Large intestine (tissue), 3 donors: Measurements from ENCODE around the gene ZNF827. TPM values are rescaled to one million over a fixed set of nuclear protein-coding genes. Genes with fewer than 3 reads are reported as not detected.

Experiments
- DNase-seq, 2 donors: peaks; one replicate each; pipeline versions ENCODE4 v3.0.0 to v3.0.0-alpha.2; 2013
- H3K27ac ChIP-seq: one replicate; pipeline ENCODE4 v1.5.1; 2013; ENCODE audit warnings: low read length
- H3K27me3 ChIP-seq: 2 replicates; pipeline ENCODE4 v1.6.1; 2013; ENCODE audit warnings: low read length; ENCODE audit not compliant: control insufficient read depth, insufficient read depth
- H3K36me3 ChIP-seq: 2 replicates; pipeline ENCODE4 v1.6.1; 2013; ENCODE audit warnings: low read length; ENCODE audit not compliant: control insufficient read depth, insufficient read depth
- H3K4me1 ChIP-seq: one replicate; pipeline ENCODE4 v1.6.1; 2013; ENCODE audit warnings: low read length; ENCODE audit not compliant: control insufficient read depth, insufficient read depth
- H3K4me3 ChIP-seq: one replicate; pipeline ENCODE4 v1.5.1; 2013; ENCODE audit warnings: low read length
- H3K9me3 ChIP-seq: one replicate; pipeline ENCODE4 v1.6.1; 2013; ENCODE audit warnings: mild to moderate bottlenecking, low read depth, low read length, moderate library complexity; ENCODE audit not compliant: control insufficient read depth
- WGBS: methylation state at CpG from one replicate; pipeline ENCODE4 v1.1.5; 2013; ENCODE audit warnings: low lambda C conversion rate; ENCODE audit not compliant: insufficient coverage; 5-methylcytosine and 5-hydroxymethylcytosine counted together
- polyA plus RNA-seq: library from polyadenylated mRNA; unstranded; fragments of 120-200 nt; gene quantifications from one replicate; pipeline ENCODE4 v1.2.1, GENCODE V29; 2013

The ZNF827 gene
- polyA plus RNA-seq, 1 donor, result 34.2 TPM

GRCh38 chr4:145766273-145766672 lies 172.3 kb downstream of the ZNF827 start:
- WGBS, result no CpG with 5 or more reads among the region's 5 CpGs
- Histone ChIP-seq H3K27me3 (no peaks in the 10 kb centered on the region), H3K4me3 (no peak overlapping the region), H3K9me3 (no peaks in the 10 kb centered on the region), H3K27ac (no peak overlapping the region), H3K4me1 (no peaks in the 10 kb centered on the region), H3K36me3 (peaks cover 70% of the 10 kb centered on the region)
- DNase-seq, result no peak

GRCh38 chr4:145763399-145763798 lies 175.2 kb downstream of the ZNF827 start:
- no CpG with 5 or more reads among the region's 4 CpGs for WGBS
- H3K9me3 ChIP-seq, result no peaks in the 10 kb centered on the region
- H3K4me1 ChIP-seq, result no peaks in the 10 kb centered on the region
- no peak overlapping the region for H3K27ac ChIP-seq
- no peak overlapping the region for H3K4me3 ChIP-seq
- no peaks in the 10 kb centered on the region for H3K27me3 ChIP-seq
- DNase-seq, result no peak
- peaks cover 80% of the 10 kb centered on the region for H3K36me3 ChIP-seq

GRCh38 chr4:145762719-145763118 lies 175.9 kb downstream of the ZNF827 start:
- peaks cover 81% of the 10 kb centered on the region for H3K36me3 ChIP-seq
- no peak overlapping the region for H3K27ac ChIP-seq
- no peaks in the 10 kb centered on the region for H3K27me3 ChIP-seq
- DNase-seq, result no peak
- H3K4me1 ChIP-seq, result no peaks in the 10 kb centered on the region
- no CpG with 5 or more reads among the region's 8 CpGs for WGBS
- no peak overlapping the region for H3K4me3 ChIP-seq
- H3K9me3 ChIP-seq, result no peaks in the 10 kb centered on the region

DNA sequence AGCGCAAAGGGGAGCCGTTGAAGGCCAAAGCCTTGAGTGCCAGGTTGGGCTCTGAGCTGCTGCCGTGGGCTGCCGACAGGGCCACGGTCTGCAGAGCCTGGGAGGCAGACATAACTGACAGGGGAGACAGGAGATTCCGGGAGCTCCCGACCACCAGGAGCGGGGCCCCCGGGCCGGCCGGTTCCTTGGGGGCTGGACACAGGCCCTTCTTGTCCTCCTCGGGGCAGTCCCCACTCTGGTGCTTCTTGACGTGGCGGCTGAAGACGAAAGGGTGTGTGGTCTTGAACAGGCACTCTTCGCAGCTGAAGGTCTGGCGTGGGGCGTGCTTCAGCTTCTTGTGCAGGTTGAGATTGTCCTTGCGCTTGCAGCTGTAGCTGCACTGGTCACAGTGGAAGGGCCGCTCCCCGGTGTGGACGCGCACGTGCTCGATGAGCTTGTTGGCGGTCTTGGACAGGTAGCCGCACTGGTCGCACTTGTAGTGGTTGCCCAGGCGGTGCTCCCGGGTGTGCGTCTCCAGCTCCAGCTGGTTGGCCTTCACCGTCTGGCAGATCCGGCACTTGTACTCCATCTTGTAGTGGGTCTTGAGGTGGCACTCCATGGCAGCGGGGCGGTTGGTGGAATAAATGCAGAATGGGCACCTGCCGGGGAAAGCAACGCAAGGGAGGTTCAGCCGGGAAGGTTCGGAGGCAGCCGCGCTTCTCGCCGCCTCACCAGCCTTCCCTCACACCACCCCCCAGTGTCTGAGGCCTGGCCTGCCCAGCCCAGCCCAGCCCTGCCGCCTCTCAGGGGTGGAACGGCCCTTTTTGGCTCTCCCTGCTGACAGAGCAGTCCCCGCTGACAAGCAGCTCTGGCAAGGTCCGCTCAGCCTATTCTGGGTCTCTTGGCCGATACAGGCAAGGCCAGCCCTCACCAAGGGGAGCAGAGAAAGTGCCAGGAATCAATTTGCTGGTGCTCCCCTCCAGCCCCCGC lies 177.4 kb downstream of the ZNF827 start:
- no peak for DNase-seq
- Histone ChIP-seq H3K27ac (no peak overlapping the region), H3K27me3 (no peaks in the 10 kb centered on the region), H3K4me1 (no peaks in the 10 kb centered on the region), H3K9me3 (no peaks in the 10 kb centered on the region), H3K4me3 (no peak overlapping the region), H3K36me3 (peaks cover 71% of the 10 kb centered on the region)
- WGBS, result no CpG with 5 or more reads among the region's 49 CpGs

GRCh38 chr4:145760176-145760575 lies 178.4 kb downstream of the ZNF827 start:
- Histone ChIP-seq H3K27ac (no peak overlapping the region), H3K27me3 (no peaks in the 10 kb centered on the region), H3K9me3 (no peaks in the 10 kb centered on the region), H3K4me3 (no peak overlapping the region), H3K4me1 (no peaks in the 10 kb centered on the region), H3K36me3 (peaks cover 61% of the 10 kb centered on the region)
- WGBS, result 94% methylated on average over 3 of the region's 8 CpGs
- no peak for DNase-seq

DNA sequence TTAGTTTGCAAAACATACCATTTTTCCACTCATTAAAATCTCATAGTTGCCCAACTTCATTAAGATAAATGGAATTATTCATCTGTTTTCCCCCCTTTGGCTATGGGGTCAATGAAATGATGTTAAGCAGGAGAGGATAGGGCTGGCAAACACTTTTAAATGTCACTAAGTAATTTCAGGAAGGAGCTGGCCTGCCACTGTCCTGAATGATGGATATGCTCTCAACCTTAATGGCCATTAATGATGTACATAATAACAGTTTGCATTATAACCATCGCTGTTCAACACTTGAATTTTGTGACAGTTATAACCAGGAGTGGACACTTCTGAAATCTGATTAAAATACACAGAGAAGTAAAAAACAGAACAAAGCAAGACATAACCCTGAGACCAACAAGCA lies 181.4 kb downstream of the ZNF827 start:
- Histone ChIP-seq H3K27ac (no peak overlapping the region), H3K36me3 (peaks cover 31% of the 10 kb centered on the region), H3K4me3 (no peak overlapping the region), H3K27me3 (no peaks in the 10 kb centered on the region), H3K4me1 (no peaks in the 10 kb centered on the region), H3K9me3 (no peaks in the 10 kb centered on the region)
- WGBS, result no CpG with 5 or more reads among the region's 1 CpG
- DNase-seq, result no peak

DNA sequence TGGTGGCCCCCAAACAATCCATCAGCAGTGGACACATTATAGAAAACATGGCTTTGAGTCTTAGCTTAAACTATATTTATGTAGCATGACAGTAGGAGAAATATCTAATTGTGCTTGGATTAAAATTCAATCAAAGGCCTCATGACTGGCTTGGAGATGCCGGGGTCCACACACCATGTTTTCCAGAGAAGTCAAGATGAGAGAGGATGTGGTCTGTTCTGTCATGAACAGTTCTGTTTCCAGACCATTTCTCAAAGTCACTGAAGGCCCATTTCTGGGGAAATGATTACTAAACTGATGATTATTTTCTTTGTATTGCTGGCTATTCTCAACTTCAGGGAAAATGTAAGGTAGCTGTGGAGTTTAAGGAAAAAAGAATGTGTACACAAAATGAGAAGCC lies 182.4 kb downstream of the ZNF827 start:
- no peaks in the 10 kb centered on the region for H3K4me1 ChIP-seq
- no peaks in the 10 kb centered on the region for H3K27me3 ChIP-seq
- H3K27ac ChIP-seq, result no peak overlapping the region
- peaks cover 23% of the 10 kb centered on the region for H3K36me3 ChIP-seq
- H3K4me3 ChIP-seq, result no peak overlapping the region
- no peak for DNase-seq
- no peaks in the 10 kb centered on the region for H3K9me3 ChIP-seq
- WGBS, result no CpG with 5 or more reads among the region's 1 CpG

- 100% methylated on average over 1 of the region's 2 CpGs for WGBS
Measured at GRCh38 chr4:145755802-145756201, 182.8 kb downstream of the ZNF827 start.

DNA sequence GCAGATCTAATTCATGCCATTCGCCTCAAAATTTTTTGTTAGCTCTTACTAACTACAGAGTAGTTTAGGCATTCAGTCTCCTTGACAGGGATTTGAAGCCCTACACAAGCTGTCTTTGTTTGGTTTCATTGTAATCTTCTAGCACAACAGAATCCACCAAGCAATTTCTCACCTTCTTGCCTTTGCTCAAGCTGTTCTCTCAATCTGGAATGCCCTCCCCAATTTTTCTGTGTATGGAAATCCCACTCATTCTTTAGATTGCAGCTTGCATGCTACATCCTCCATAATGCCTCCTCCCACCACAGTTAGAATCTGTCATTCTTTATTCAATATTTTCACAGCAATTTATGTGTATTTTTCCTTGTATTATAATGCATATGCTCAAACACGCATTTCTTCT lies 195.0 kb downstream of the ZNF827 start:
- Histone ChIP-seq H3K27ac (no peak overlapping the region), H3K9me3 (no peaks in the 10 kb centered on the region), H3K27me3 (no peaks in the 10 kb centered on the region), H3K36me3 (no peaks in the 10 kb centered on the region), H3K4me1 (no peaks in the 10 kb centered on the region), H3K4me3 (no peak overlapping the region)
- no peak for DNase-seq
- 100% methylated on average over 1 of the region's 2 CpGs for WGBS

More at GRCh38 chr4:145755802-145756201, 182.8 kb downstream of the ZNF827 start:
- peaks cover 19% of the 10 kb centered on the region for H3K36me3 ChIP-seq
- no peaks in the 10 kb centered on the region for H3K27me3 ChIP-seq
- no peak for DNase-seq
- no peaks in the 10 kb centered on the region for H3K4me1 ChIP-seq
- no peak overlapping the region for H3K27ac ChIP-seq
- H3K4me3 ChIP-seq, result no peak overlapping the region
- H3K9me3 ChIP-seq, result no peaks in the 10 kb centered on the region

- Histone ChIP-seq H3K27me3 (no peaks in the 10 kb centered on the region), H3K9me3 (no peaks in the 10 kb centered on the region), H3K27ac (no peak overlapping the region), H3K4me1 (peaks cover 3% of the 10 kb centered on the region), H3K36me3 (no peaks in the 10 kb centered on the region), H3K4me3 (no peak overlapping the region)
- DNase-seq, result no peak
- 60% methylated on average over 1 of the region's 2 CpGs for WGBS
Measured at GRCh38 chr4:145740806-145741205, 197.8 kb downstream of the ZNF827 start.

- H3K36me3 ChIP-seq, result no peaks in the 10 kb centered on the region
- peaks cover 11% of the 10 kb centered on the region for H3K4me1 ChIP-seq
- WGBS, result no CpG with 5 or more reads among the region's 5 CpGs
- no peaks in the 10 kb centered on the region for H3K27me3 ChIP-seq
- peak; percentile 73 to 87 for DNase-seq
- H3K27ac ChIP-seq, result no peak overlapping the region
- no peak overlapping the region for H3K4me3 ChIP-seq
- no peaks in the 10 kb centered on the region for H3K9me3 ChIP-seq
Measured at GRCh38 chr4:145739845-145740244, 198.8 kb downstream of the ZNF827 start.
